ENCODE measurements around the gene MTARC1. TPM values are rescaled to one million over a fixed set of nuclear protein-coding genes. Genes with fewer than 3 reads are reported as not detected.

MTARC1 gene
- total RNA-seq, 4 donors from 2014 or later, result 76.4 to 291 (median 196) TPM

- TF ChIP-seq CTCF (IDR thresholded peaks at IDR 0.05; ENCODE audit: low read depth), result no peak
Measured at GRCh38 chr1:220772846-220773245, 13.9 kb upstream of the MTARC1 start.

- no peak for TF ChIP-seq CTCF (IDR thresholded peaks at IDR 0.05; ENCODE audit: low read depth)
Measured at GRCh38 chr1:220775240-220775853, 11.4 kb upstream of the MTARC1 start.

GRCh38 chr1:220776254-220776653 lies 10.5 kb upstream of the MTARC1 start:
- no peak for TF ChIP-seq CTCF (IDR thresholded peaks at IDR 0.05; ENCODE audit: low read depth)

GRCh38 chr1:220776720-220777326 lies 9.9 kb upstream of the MTARC1 start:
- no peak for TF ChIP-seq CTCF (IDR thresholded peaks at IDR 0.05; ENCODE audit: low read depth)

- TF ChIP-seq CTCF (IDR thresholded peaks at IDR 0.05; ENCODE audit: low read depth), result no peak
Measured at GRCh38 chr1:220783453-220783852, 3.3 kb upstream of the MTARC1 start.

GRCh38 chr1:220784751-220785150 lies 2.0 kb upstream of the MTARC1 start:
- no peak for TF ChIP-seq CTCF (IDR thresholded peaks at IDR 0.05; ENCODE audit: low read depth)

GRCh38 chr1:220785166-220786056 lies 1.3 kb upstream of the MTARC1 start:
- TF ChIP-seq CTCF (IDR thresholded peaks at IDR 0.05; ENCODE audit: low read depth), result no peak

Measured in subcutaneous adipose tissue (tissue), 4 donors.